Measurements from ENCODE around the gene TLL2.

- TF ChIP-seq CTCF (conservative IDR thresholded peaks at IDR 0.05; ENCODE audit: low read depth, low read length) = no peak
- no peak for TF ChIP-seq EZH2 (IDR thresholded peaks at IDR 0.05; ENCODE audit: low read length, unreplicated experiment)
These were observed 19.0 kb downstream of the TLL2 start for GRCh38 chr10:96494694-96495093.
